ENCODE measurements around the gene STK10.
A peak's percentile ranks its signal among the peaks of the same experiment; 100 is the strongest.

The STK10 gene

DNA sequence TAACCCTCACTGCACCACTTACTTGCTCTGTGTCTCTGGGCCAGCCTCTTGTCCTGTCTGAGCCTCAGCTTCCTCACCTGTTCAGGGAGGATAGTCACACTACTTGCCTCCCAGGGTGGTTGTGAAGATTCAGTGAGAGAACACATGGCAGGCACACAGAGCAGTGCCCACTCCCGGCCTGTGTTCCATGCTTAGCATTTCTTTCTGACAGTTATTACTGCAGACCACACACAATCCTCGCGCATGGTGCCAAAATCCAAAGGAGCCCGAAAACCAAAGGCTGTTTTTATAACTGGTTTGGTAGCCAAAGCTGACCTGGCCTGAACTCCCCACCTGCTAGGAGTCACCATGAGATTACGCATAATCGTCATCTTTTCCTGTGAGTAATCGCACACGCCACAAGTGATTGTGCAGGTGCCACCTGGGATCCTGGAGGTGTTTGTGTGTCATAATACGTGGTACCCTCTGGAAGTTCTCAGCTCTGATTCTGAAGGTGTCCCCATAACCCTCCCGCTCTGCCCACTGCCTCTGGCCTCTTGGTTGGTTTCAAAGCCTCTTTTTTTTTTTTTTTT lies 97.0 kb downstream of the STK10 start:
- no peak overlapping the region for H3K27ac Mint-ChIP-seq

DNA sequence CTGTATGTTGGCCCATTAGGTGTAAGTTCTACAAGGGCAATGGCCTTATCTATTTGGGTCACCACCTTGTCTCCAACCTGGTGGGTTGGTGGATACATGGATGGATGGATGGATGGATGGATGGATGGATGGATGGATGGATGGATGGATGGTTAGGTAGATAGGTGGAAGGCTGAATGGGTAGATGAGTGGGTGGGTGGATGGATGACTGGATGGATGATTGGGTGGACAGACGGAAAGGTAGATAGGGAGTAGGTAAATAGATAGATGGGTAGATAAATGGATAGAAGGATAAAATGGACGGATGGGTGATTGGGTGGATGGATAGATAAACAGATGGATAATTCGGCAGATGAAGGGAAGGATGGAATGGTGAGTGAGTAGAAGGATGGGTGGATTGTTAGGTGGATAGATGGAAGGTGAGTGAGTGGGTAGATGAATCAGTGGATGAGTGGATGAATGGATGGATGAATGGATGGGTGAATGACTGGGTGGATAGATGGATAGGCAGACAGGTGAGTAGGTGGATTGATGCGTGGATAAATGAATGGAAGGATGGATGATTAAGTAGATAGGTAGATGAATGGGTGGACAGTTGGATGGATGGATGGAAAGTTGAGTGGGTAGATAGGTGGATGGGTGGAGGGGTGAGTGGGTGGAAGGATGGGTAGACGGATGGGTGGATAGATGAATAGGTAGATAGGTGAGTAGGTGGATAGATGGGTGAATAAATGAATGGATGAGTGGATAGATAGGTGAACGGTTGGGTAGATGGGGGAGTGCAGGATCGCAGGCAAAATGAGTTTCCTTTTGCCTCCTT lies 98.5 kb downstream of the STK10 start:
- Mint-ChIP-seq H3K4me3 (no peak overlapping the region), H3K27ac (peak overlapping the region; percentile 49 to 50), H3K9me3 (no peaks in the 10 kb centered on the region), H3K27me3 (no peaks in the 10 kb centered on the region), H3K4me1 (peaks cover 24% of the 10 kb centered on the region)
- no peak for DNase-seq
- no peak for ATAC-seq

More for the DNA sequence above, 97.0 kb downstream of the STK10 start:
- Mint-ChIP-seq H3K27me3 (no peaks in the 10 kb centered on the region), H3K4me1 (peaks cover 21% of the 10 kb centered on the region), H3K4me3 (no peak overlapping the region), H3K9me3 (no peaks in the 10 kb centered on the region)
- DNase-seq (no peak), ATAC-seq (no peak)

DNA sequence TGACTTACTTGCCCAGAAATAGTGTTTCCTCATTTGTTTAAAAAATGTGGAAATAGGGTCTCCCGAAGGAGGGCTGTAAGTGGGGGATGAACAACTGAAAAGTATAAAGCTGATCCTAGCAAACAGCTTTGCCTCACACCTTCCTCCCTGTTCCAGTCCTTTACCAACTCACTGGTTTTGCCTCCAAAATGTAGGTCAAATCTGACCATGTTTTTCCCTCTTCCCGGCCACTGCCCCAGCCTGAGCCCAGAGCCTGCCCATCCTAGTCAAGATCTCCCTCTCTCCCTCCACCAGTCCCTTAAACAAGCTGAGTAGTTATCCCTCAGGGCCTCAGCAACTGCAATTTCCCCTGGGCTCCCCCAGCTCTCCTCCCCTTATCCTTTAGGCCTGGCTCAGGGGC lies 99.2 kb downstream of the STK10 start:
- peaks cover 24% of the 10 kb centered on the region for H3K4me1 Mint-ChIP-seq

DNA sequence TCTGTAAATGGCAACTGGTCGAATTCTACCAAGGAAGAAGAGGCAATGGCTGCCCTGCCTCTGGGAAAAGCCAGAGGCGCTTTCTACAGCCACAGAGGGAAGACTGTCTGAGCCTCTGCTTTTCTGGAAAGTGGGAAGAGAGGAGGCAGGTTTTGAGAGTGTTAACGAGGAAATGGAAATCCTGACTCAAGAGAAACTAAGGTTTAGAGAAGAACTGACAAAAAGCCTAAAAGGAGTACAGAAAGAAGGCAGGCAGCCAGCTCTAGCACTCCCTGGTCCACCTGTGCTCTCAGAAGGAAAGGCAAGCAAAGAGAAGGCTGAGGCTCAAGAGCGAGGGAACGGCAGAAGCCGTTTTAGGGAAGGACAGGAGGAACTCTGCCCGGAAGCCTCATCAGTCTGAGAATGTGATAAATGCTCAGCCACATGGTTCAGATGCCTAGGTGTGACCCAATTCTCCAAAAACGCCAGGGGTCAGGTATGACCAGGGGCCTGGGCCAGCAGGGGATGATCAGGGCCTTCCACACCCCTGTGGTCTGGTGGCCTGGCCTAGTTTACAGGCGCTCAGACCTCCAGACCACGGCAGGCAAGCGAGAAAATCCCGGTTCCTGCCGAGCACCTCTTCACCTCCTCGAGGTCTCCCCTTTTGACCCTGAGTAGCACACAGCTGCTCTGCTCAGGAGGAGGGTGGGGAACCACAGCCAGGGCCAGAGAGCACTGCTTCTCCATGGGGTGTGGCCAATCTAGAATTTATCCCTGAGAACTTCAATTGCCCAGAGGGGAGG lies 101.6 kb downstream of the STK10 start:
- Mint-ChIP-seq H3K4me3 (no peak overlapping the region), H3K4me1 (peaks cover 16% of the 10 kb centered on the region), H3K9me3 (no peaks in the 10 kb centered on the region), H3K27ac (peak overlapping the region; percentile 48 to 79), H3K27me3 (no peaks in the 10 kb centered on the region)
- DNase-seq (no peak), ATAC-seq (peak; percentile 63)

More for the DNA sequence above, 99.2 kb downstream of the STK10 start:
- H3K27ac Mint-ChIP-seq, result peak overlapping the region in 1 of 2 donors; percentile 49
- ATAC-seq (no peak), DNase-seq (no peak)
- no peaks in the 10 kb centered on the region for H3K9me3 Mint-ChIP-seq
- H3K27me3 Mint-ChIP-seq, result no peaks in the 10 kb centered on the region
- H3K4me3 Mint-ChIP-seq, result no peak overlapping the region

DNA sequence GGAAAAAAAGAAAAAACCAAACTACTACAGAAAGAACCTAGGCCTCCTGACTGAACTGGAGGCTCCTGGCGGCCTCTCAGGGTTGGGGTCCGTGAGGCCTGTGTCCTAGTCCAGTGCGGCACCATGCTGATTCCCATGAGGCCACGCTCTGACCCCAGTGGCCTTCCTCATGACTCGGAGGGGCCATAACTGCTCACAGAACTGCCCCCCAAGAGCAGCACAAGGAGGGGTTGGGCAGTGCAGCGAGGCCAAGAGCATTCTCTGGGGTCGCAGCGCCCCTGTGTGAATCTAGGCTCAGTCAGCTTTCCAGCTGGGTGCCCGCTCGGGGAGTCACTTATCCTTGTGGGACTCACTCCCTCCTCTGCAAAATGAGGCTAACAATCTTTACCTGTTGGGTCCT lies 102.3 kb downstream of the STK10 start:
- Mint-ChIP-seq H3K27me3 (no peaks in the 10 kb centered on the region), H3K27ac (peak overlapping the region in 1 of 2 donors; percentile 44), H3K9me3 (no peaks in the 10 kb centered on the region), H3K4me1 (peaks cover 17% of the 10 kb centered on the region), H3K4me3 (no peak overlapping the region)
- DNase-seq, result no peak
- ATAC-seq, result no peak

DNA sequence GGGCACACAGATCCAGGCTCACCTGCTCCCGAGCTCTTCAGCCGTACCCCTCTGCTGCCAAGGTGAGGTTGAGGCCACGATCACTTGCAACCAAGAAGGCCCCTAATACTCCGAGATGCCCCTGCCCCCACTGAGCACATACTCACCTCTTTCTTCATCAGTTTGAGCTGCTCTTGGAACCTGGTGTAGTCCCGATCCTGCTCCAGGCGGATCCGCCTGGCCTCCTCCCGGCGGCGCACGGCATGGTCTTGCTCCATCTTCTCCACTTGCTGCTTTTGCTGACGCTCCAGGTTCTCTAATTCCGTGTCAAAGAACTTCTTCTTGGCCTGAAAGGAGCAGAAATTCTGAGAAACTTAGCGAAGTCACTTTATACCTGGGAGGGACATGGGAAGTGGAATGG lies 105.8 kb downstream of the STK10 start:
- ATAC-seq (no peak), DNase-seq (no peak)
- H3K27me3 Mint-ChIP-seq, result no peaks in the 10 kb centered on the region
- H3K9me3 Mint-ChIP-seq, result no peaks in the 10 kb centered on the region
- no peak overlapping the region for H3K27ac Mint-ChIP-seq
- peaks cover 40% of the 10 kb centered on the region for H3K4me1 Mint-ChIP-seq
- H3K4me3 Mint-ChIP-seq, result no peak overlapping the region

DNA sequence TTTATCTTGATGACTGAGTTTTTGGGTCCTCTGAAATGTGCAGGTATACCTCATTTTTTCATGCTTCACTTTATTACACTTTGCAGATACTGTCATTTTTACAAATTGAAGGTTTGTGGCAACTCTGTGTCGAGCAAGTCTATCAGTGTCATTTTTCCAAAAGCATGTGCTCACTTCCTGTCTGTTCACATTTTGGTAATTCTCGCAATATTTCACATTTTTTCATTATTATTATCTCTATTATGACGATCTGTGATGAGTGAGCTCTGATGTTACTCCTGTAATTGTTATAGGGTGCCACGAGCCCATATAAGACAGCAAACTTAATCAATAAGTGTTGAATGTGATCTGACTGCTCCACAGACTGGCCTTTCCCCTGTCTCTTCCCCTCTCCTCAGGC lies 108.1 kb downstream of the STK10 start:
- ATAC-seq, result no peak
- Mint-ChIP-seq H3K27ac (peak overlapping the region in 1 of 2 donors; percentile 59), H3K4me1 (peaks cover 29% of the 10 kb centered on the region), H3K4me3 (no peak overlapping the region), H3K9me3 (peaks cover 0 to 4% of the 10 kb centered on the region in 2 donors), H3K27me3 (no peaks in the 10 kb centered on the region)
- no peak for DNase-seq

DNA sequence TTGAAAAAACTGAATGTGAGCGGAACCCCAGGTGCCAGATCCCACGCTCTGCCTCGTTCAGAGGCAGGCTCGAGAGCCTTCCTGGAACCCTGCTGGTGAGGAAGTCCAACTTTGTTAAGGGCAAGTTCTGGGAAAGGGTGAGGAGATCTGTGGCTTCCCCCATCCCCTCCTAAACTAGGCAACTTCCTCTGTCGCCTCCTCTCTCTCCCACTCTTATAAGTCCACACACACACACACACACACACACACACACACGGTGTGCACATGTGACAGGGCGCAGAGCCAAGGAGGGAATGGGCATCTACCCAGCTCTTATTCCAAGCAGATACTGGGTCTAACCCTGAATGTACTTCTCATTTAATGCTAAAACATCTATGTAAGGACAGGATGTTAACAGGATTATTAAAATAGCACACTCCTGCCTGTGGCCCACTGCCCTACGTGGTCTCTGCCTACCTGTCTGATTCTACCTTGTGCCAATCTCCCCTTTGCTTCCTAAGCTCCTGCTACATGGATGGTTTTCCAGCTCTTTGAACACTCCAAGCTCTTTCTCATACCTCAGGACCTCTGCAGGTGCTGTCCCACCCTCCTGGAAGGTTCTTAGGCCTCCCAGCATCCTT lies 109.2 kb downstream of the STK10 start:
- ATAC-seq (peak; percentile 49), DNase-seq (no peak)
- H3K4me3 Mint-ChIP-seq, result peak overlapping the region in 1 of 2 donors; percentile 26
- peaks cover 0 to 4% of the 10 kb centered on the region in 2 donors for H3K9me3 Mint-ChIP-seq
- H3K4me1 Mint-ChIP-seq, result peaks cover 29% of the 10 kb centered on the region
- no peaks in the 10 kb centered on the region for H3K27me3 Mint-ChIP-seq
- H3K27ac Mint-ChIP-seq, result peak overlapping the region; percentile 72 to 81

DNA sequence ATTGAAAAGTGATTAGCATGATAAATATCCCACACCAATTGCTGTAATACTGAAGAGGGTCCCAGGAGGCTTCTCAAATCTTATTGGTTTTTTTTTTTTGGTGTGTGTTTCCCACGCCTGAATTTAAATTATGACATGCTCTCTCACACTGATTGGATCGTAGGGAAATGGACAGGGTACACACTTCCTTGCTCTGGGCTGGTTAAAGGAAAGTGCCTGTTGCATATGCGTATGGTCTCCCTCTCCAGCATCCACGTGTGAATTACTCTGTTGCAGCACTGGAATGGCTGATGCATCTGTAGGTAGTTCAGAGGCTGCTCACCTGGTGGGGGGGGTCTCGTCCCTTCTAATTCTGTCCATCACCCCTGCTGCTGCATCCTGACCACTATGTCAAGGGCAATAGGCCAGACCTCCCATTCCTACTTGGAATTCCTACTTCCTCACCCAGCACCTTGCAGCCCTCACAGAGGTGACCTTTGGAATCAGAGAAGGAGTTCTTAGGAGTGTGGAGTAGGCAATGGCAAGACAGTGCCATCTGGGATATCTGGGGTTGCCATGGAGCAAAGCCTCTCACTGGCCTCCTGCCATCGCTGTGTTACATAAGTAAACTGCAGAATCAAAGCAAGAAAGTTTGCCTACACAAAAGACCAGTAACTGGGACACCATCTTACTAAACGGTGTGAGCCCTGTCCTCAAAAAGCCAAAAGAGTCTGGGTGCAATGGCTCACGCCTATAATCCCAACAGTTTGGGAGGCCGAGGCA lies 110.2 kb downstream of the STK10 start:
- Mint-ChIP-seq H3K9me3 (peaks cover 0 to 4% of the 10 kb centered on the region in 2 donors), H3K27ac (peak overlapping the region in 1 of 2 donors; percentile 22), H3K27me3 (no peaks in the 10 kb centered on the region), H3K4me3 (no peak overlapping the region), H3K4me1 (peaks cover 29% of the 10 kb centered on the region)
- ATAC-seq, result no peak
- DNase-seq, result no peak

DNA sequence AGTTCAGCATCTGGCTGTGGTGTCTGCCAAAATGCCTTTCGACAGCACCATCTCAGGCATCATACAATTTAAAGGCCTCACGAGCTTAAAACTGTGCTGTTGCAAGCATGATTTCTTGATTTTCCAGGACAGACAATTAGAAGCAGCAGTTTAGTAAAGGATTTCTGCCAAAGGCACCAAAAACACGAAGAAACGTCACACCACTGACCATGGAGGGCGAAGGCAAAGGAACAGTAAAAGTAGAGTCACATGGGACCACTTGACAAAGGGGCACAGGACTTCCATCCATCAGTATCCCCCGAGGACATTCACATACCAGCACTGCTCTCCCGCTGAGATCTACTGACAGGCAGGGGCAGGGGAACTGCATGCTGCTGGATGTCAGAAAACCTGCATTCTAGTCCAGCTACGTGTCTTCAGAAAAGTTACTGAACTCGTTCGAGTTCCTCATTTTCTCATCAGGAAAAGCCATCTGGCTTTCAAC lies 111.2 kb downstream of the STK10 start:
- Mint-ChIP-seq H3K9me3 (peaks cover 0 to 4% of the 10 kb centered on the region in 2 donors), H3K27ac (no peak overlapping the region), H3K27me3 (no peaks in the 10 kb centered on the region), H3K4me1 (peaks cover 37% of the 10 kb centered on the region), H3K4me3 (no peak overlapping the region)
- no peak for DNase-seq
- no peak for ATAC-seq

DNA sequence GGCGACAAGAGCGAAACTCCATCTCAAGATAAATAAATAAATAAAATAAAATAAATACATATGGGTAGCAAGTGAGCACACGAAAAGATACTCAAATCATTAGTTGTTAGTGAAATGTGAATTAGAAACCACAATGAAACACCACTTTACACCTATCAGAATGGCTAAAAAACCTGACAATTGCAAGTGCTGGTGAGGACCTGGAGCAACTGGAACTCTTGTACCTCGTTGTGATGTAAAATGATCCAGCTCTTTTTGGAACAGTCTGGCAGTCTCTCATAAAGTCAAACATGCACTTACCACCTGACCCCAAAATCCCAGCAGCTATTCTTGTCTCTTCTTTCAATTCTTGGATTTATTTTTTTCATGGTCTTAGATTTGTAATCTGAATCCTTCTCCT lies 112.4 kb downstream of the STK10 start:
- Mint-ChIP-seq H3K27ac (peak overlapping the region in 1 of 2 donors; percentile 59), H3K27me3 (no peaks in the 10 kb centered on the region), H3K4me1 (peaks cover 46% of the 10 kb centered on the region), H3K9me3 (peaks cover 0 to 4% of the 10 kb centered on the region in 2 donors), H3K4me3 (no peak overlapping the region)
- ATAC-seq, result no peak
- DNase-seq, result no peak

DNA sequence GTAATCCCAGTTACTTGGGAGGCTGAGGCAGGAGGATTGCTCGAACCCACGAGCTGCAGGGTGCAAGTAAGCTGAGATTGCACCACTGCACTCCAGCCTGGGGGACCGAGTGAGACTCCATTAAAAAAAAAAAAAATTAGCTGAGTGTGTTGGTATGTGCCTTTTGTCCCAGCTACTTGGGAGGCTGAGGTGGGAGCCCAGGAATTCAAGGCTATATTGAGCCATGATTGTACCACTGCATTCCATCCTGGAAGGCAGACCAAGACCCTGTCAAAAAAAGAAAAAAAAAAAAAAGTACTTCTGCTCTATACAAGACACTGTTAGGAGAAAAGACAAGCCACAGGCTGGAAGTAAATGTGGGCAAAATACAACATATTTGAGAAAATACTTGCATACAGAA lies 113.1 kb downstream of the STK10 start:
- Mint-ChIP-seq H3K4me3 (no peak overlapping the region), H3K27me3 (no peaks in the 10 kb centered on the region), H3K27ac (no peak overlapping the region), H3K4me1 (peaks cover 45% of the 10 kb centered on the region), H3K9me3 (peaks cover 0 to 4% of the 10 kb centered on the region in 2 donors)
- DNase-seq (no peak), ATAC-seq (no peak)

DNA sequence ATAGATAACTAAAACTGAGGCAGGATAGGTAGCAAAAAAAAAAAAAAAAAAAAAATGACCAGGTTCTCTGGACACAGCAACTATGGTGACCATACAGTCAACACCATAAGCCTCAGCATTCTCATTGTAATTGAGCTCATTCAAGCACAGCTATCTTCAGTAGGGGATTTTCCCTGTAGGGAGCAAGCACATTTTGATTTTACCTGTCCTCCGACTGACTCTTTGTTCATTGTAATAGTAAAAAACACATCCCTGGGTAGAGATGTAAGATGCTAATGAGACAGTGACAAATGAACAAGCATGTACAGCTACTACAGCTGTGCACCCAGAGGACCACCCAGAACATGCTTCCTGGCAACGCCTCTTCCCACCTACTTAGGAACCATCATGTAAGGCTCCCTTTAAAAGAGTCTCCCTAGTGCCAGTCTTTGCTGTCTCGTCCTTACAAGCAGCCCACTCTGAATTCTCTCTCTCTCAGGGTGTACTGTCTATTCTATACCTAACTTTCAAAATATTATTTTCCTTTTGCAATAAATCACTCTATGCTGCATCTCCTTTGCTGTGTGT lies 116.6 kb downstream of the STK10 start:
- Mint-ChIP-seq H3K4me1 (peaks cover 60% of the 10 kb centered on the region), H3K4me3 (peak overlapping the region in 1 of 2 donors; percentile 4), H3K27me3 (no peaks in the 10 kb centered on the region), H3K27ac (peak overlapping the region; percentile 66 to 86), H3K9me3 (peaks cover 0 to 4% of the 10 kb centered on the region in 2 donors)
- no peak for DNase-seq
- ATAC-seq, result peak; percentile 10

DNA sequence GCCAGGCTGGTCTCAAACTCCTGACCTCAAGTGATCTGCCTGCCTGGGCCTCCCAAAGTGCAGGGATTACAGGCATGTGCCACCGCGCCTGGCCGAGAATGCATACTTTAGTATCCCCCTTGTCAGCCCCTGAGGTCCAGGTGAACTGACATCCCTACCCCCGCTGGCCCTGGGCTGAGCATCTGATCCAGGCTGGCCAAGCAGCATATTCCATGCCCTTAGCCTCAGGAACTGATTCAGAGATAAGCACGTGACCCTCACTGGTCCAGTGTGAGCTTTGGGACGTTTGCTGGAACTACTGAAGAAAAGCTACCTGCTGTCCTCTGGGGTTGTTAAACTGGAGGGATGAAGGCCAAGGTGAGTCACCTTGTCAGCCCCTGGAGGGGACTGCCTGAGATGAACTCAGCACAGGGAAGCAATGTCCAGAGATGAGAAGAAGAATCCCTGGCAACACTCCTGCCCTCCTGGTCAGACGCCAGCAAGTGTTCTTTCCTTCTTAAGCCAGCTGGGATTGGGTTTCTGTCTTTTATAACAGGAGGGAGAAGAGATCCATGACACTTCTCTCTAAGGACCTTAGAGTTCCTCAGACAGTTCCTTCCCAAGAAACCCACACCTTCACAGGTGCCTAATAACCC lies 122.5 kb downstream of the STK10 start:
- Mint-ChIP-seq H3K4me1 (peaks cover 72% of the 10 kb centered on the region), H3K9me3 (no peaks in the 10 kb centered on the region), H3K4me3 (peak overlapping the region; percentile 24 to 59), H3K27ac (peak overlapping the region in 1 of 2 donors; percentile 15), H3K27me3 (no peaks in the 10 kb centered on the region)
- DNase-seq (no peak), ATAC-seq (no peak)
